ENCODE data around the gene RORC.

Gene RORC

DNA sequence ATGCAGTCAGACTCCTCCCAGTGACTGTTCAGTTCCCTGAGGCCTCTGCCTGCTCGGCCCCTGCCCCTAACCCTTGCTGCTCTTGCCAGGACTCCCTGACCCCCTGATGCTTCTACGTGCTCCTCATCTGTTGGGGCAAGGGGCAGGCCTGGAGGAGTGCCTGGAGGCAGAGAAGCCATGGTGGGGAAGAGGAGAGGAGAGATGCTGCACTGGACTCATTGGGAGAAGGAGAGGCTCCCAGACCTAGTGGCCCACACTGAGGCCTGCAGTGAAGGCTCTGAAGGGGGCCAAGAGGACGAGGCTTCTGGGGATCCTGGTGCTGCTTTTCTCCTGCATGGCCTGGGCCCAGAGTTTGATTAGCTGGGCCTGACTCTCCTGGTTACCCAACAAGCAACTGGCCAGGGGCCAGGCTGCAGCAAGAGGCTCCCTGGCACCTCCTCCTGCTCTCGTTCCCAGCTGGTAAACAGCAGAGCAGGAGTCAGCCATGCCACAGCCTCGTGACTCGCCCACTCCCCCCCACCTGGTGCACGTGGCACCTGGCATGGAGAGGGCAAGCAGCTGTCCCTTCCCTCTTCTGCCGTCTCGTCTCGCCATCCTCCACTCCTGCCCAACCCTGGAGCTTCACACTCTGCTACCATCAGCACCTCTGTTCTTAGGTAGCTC, 847 bp upstream of the RORC start:
- TF ChIP-seq, protein P1, sequence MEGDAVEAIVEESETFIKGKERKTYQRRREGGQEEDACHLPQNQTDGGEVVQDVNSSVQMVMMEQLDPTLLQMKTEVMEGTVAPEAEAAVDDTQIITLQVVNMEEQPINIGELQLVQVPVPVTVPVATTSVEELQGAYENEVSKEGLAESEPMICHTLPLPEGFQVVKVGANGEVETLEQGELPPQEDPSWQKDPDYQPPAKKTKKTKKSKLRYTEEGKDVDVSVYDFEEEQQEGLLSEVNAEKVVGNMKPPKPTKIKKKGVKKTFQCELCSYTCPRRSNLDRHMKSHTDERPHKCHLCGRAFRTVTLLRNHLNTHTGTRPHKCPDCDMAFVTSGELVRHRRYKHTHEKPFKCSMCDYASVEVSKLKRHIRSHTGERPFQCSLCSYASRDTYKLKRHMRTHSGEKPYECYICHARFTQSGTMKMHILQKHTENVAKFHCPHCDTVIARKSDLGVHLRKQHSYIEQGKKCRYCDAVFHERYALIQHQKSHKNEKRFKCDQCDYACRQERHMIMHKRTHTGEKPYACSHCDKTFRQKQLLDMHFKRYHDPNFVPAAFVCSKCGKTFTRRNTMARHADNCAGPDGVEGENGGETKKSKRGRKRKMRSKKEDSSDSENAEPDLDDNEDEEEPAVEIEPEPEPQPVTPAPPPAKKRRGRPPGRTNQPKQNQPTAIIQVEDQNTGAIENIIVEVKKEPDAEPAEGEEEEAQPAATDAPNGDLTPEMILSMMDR (IDR thresholded peaks at IDR 0.05; ENCODE audit: low read depth, low read length), result no peak
- H3K4me3 ChIP-seq (ENCODE audit: low read depth, low read length), result no peak overlapping the region

- H3K4me3 ChIP-seq (ENCODE audit: low read depth, low read length), result no peak overlapping the region
- TF ChIP-seq, protein P1 (IDR thresholded peaks at IDR 0.05; ENCODE audit: low read depth, low read length), result no peak
Measured at GRCh38 chr1:151831256-151831591, 378 bp downstream of the RORC start.

DNA sequence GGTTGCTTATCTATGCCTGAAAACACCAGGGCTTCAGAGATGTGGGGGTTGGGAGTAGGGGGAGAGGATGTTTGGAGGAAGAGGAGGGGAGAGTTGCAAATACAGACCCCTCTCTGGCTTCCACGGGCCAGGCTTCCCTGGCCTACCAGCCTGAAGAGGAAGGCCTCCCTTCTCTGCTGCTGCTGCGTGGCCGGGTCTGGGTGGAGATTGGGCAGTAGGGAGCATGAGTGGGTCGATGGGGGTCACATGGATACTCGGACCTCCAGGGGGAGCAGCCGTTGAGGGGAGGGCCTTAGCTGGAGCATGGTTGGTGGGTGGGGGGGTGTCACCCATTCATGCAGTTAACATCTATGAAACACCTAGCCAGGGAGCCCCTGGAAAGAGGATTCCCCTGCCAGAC, 1.5 kb downstream of the RORC start:
- H3K4me3 ChIP-seq (ENCODE audit: low read depth, low read length), result no peak overlapping the region
- TF ChIP-seq, protein P1 (IDR thresholded peaks at IDR 0.05; ENCODE audit: low read depth, low read length), result no peak

GRCh38 chr1:151829352-151830046, 2.1 kb downstream of the RORC start:
- no peak overlapping the region for H3K4me3 ChIP-seq (ENCODE audit: low read depth, low read length)
- TF ChIP-seq, protein P1 (IDR thresholded peaks at IDR 0.05; ENCODE audit: low read depth, low read length), result no peak

- no peak overlapping the region for H3K4me3 ChIP-seq (ENCODE audit: low read depth, low read length)
- TF ChIP-seq, protein P1 (IDR thresholded peaks at IDR 0.05; ENCODE audit: low read depth, low read length), result no peak
Measured at GRCh38 chr1:151828921-151829320, 2.7 kb downstream of the RORC start.

GRCh38 chr1:151827853-151828252, 3.7 kb downstream of the RORC start:
- no peak overlapping the region for H3K4me3 ChIP-seq (ENCODE audit: low read depth, low read length)
- TF ChIP-seq, protein P1 (IDR thresholded peaks at IDR 0.05; ENCODE audit: low read depth, low read length), result no peak
